Lower lobe of right lung (tissue), 2 donors: ENCODE results near the gene YJU2. TPM values are rescaled to one million over a fixed set of nuclear protein-coding genes. Genes with fewer than 3 reads are reported as not detected.

Experiments used
- ATAC-seq, 2 donors: fragments of 200-7000 bp; cut with Tn5 transposase; one replicate each; pipeline ENCODE4 v1.9.1; 2020 to 2022; ENCODE audit warnings: mild to moderate bottlenecking in 2 of 2, moderate library complexity in 2 of 2
- DNase-seq: peaks from one replicate; pipeline ENCODE4 v3.0.0-alpha.2; 2020
- H3K27ac ChIP-seq: fragments of 200-600 bp; one replicate; pipeline ENCODE4 v1.8.0; 2022
- H3K27me3 ChIP-seq: fragments of 200-600 bp; one replicate; pipeline ENCODE4 v1.8.0; 2022; ENCODE audit warnings: low read depth
- H3K36me3 ChIP-seq: fragments of 200-600 bp; one replicate; pipeline ENCODE4 v1.8.0; 2022; ENCODE audit warnings: mild to moderate bottlenecking
- H3K4me1 ChIP-seq: fragments of 200-600 bp; one replicate; pipeline ENCODE4 v1.8.0; 2022
- H3K4me3 ChIP-seq: fragments of 200-600 bp; one replicate; pipeline ENCODE4 v1.8.0; 2022; ENCODE audit warnings: mild to moderate bottlenecking
- H3K9me3 ChIP-seq: fragments of 200-600 bp; one replicate; pipeline ENCODE4 v1.8.0; 2022
- CTCF ChIP-seq: fragments of 200-600 bp; IDR thresholded peaks from one replicate; pipeline ENCODE4 v1.8.0; 2022; ENCODE audit warnings: antibody characterized with exemption, mild to moderate bottlenecking
- intact Hi-C: fragments of 100-400 bp; cut with DNase I; formaldehyde crosslinking; loops from one replicate; pipeline ENCODE4 v1.11.0; 2022
- total RNA-seq: library from RNA; stranded (reverse); fragmentation: NEBNext Ultra II Directional; extraction: Animal tissue kit (Norgen Biotek cat#: 25700); gene quantifications from one replicate; pipeline ENCODE4 v1.2.1, GENCODE V29; 2021
- donor health status: DM: no; HTN: yes; CAD: no; lungs with severe emphysema.

YJU2 gene
- total RNA-seq, 1 donor from 2014 or later, result 16.7 TPM

- H3K27ac ChIP-seq, result no peak overlapping the region
- no peaks in the 10 kb centered on the region for H3K4me1 ChIP-seq
- no peaks in the 10 kb centered on the region for H3K36me3 ChIP-seq
- no peak for DNase-seq
- intact Hi-C loops, result no loop called here
- H3K27me3 ChIP-seq, result peaks cover 26% of the 10 kb centered on the region
- H3K4me3 ChIP-seq, result no peak overlapping the region
- no peak for ATAC-seq
- TF ChIP-seq CTCF, result no peak
- no peaks in the 10 kb centered on the region for H3K9me3 ChIP-seq
These were observed 44.4 kb downstream of the YJU2 start for GRCh38 chr19:4291184-4291732.

GRCh38 chr19:4292515-4292914 lies 45.6 kb downstream of the YJU2 start:
- Histone ChIP-seq H3K9me3 (no peaks in the 10 kb centered on the region), H3K36me3 (no peaks in the 10 kb centered on the region), H3K27me3 (peaks cover 34% of the 10 kb centered on the region), H3K27ac (no peak overlapping the region), H3K4me1 (no peaks in the 10 kb centered on the region), H3K4me3 (no peak overlapping the region)
- TF ChIP-seq CTCF, result no peak
- DNase-seq (no peak), ATAC-seq (peak in 1 of 2 donors; percentile 23)
- intact Hi-C loops, result no loop called here

- H3K36me3 ChIP-seq, result no peaks in the 10 kb centered on the region
- H3K27ac ChIP-seq, result no peak overlapping the region
- ATAC-seq, result no peak
- H3K9me3 ChIP-seq, result no peaks in the 10 kb centered on the region
- intact Hi-C loops, result no loop called here
- TF ChIP-seq CTCF, result no peak
- H3K4me1 ChIP-seq, result no peaks in the 10 kb centered on the region
- H3K4me3 ChIP-seq, result no peak overlapping the region
- DNase-seq, result no peak
- H3K27me3 ChIP-seq, result peaks cover 34% of the 10 kb centered on the region
These were observed 47.5 kb downstream of the YJU2 start for GRCh38 chr19:4294389-4294788.

- intact Hi-C loops, result no loop called here
- Histone ChIP-seq H3K4me1 (no peaks in the 10 kb centered on the region), H3K27ac (no peak overlapping the region), H3K9me3 (no peaks in the 10 kb centered on the region), H3K27me3 (peaks cover 29% of the 10 kb centered on the region), H3K4me3 (no peak overlapping the region), H3K36me3 (no peaks in the 10 kb centered on the region)
- no peak for ATAC-seq
- no peak for TF ChIP-seq CTCF
- no peak for DNase-seq
These were observed 49.3 kb downstream of the YJU2 start for GRCh38 chr19:4295972-4296771.

- Histone ChIP-seq H3K4me1 (no peaks in the 10 kb centered on the region), H3K36me3 (no peaks in the 10 kb centered on the region), H3K27ac (no peak overlapping the region), H3K4me3 (no peak overlapping the region), H3K27me3 (peaks cover 31% of the 10 kb centered on the region), H3K9me3 (no peaks in the 10 kb centered on the region)
- intact Hi-C loops, result no loop called here
- ATAC-seq (no peak), DNase-seq (no peak)
- no peak for TF ChIP-seq CTCF
These were observed 51.3 kb downstream of the YJU2 start for GRCh38 chr19:4297901-4298809.
